Prostate gland (tissue), 2 donors: ENCODE results near the gene TPD52L2.

Source experiments
- CTCF ChIP-seq, 4 experiments: fragments of 200-600 bp in 2 of 4; fragments of 450-650 bp in 2 of 4; sonication (generic) in 2 of 4; IDR thresholded peaks; 1 replicate in 3 of 4; 2 replicates in 1 of 4; pipeline ENCODE4 v1.5.1; 2016 to 2019; ENCODE audit warnings: antibody characterized with exemption in 4 of 4, mild to moderate bottlenecking in 2 of 4, moderate library complexity in 2 of 4
- POLR2A ChIP-seq: fragments of 450-650 bp; IDR thresholded peaks from one replicate; pipeline ENCODE4 v1.6.1; 2016; ENCODE audit warnings: antibody characterized with exemption, mild to moderate bottlenecking
- POLR2AphosphoS5 ChIP-seq: sonication (generic); formaldehyde crosslinking; IDR thresholded peaks from one replicate; pipeline ENCODE4 v1.6.1; 2017; ENCODE audit warnings: antibody characterized with exemption

- TF ChIP-seq CTCF (IDR thresholded peaks at IDR 0.05) (no peak), POLR2A (no peak), POLR2AphosphoS5 (no peak)
These were observed 24.7 kb upstream of the TPD52L2 start for GRCh38 chr20:63840405-63840828.
